Breast epithelium (tissue), 3 donors: ENCODE data around the gene CLEC3A.

Source experiments
- POLR2AphosphoS5 ChIP-seq, 3 donors: sonication (generic); formaldehyde crosslinking; IDR thresholded peaks; one replicate each; pipeline ENCODE4 v1.6.1; 2017; ENCODE audit warnings: antibody characterized with exemption in 3 of 3
- TF ChIP-seq, protein P1 (sequence below), 3 donors: fragments of 450-650 bp; IDR thresholded peaks; one replicate each; pipeline ENCODE4 v1.5.1; 2016 to 2017; ENCODE audit warnings: antibody characterized with exemption in 3 of 3, mild to moderate bottlenecking in 3 of 3, moderate library complexity in 3 of 3

DNA sequence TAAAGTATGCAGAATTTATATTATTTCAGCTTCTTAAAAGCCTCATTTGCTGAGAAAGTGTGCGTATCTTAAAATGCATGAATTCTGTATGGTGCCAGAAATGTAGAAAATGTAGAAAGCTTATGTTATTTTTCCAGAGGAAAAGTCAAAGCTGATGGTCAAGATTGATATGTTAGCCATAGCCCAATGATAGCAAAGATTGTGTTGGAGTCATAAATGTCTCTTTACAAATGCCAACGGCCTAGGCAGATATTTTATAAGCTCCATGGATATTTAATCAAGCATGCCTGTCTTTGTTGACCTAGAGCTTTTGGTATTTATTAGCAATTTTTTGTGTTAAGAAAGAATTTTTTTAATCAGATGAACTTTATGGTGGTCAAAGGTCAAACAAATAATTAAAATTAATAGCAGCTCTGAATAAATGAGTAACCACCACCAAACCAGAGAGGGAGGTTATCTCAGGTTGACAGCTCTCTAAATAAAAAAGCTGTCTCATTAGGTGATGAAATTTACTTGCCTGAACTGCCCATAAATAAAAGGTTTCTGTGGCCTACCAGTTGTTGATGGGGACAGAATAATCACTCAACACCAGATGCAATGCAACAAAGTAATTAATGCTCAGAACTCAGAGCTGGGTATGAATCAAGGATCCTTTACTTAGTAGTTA, 28.5 kb downstream of the CLEC3A start:
- TF ChIP-seq POLR2AphosphoS5 (IDR thresholded peaks at IDR 0.05), result no peak
- TF ChIP-seq, protein P1, sequence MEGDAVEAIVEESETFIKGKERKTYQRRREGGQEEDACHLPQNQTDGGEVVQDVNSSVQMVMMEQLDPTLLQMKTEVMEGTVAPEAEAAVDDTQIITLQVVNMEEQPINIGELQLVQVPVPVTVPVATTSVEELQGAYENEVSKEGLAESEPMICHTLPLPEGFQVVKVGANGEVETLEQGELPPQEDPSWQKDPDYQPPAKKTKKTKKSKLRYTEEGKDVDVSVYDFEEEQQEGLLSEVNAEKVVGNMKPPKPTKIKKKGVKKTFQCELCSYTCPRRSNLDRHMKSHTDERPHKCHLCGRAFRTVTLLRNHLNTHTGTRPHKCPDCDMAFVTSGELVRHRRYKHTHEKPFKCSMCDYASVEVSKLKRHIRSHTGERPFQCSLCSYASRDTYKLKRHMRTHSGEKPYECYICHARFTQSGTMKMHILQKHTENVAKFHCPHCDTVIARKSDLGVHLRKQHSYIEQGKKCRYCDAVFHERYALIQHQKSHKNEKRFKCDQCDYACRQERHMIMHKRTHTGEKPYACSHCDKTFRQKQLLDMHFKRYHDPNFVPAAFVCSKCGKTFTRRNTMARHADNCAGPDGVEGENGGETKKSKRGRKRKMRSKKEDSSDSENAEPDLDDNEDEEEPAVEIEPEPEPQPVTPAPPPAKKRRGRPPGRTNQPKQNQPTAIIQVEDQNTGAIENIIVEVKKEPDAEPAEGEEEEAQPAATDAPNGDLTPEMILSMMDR (IDR thresholded peaks at IDR 0.05), result no peak
